ENCODE measurements around the gene LASP1NB.
"Not testable (repeated sequence)": the region's sequence is repeated elsewhere in the genome, so short reads cannot be mapped to it uniquely, and the experiment has no call there.

The LASP1NB gene

GRCh38 chr17:38906460-38907228 is 18.8 kb upstream of the LASP1NB start:
- Histone ChIP-seq H3K27ac (ENCODE audit: low read length) (no peak overlapping the region), H3K4me1 (ENCODE audit: control insufficient read depth in 1 of 2, extremely low read depth in 1 of 2, insufficient read depth in 2 of 2, low read length in 2 of 2) (peaks cover 0 to 65% of the 10 kb centered on the region in 2 experiments), H3K36me3 (ENCODE audit: control insufficient read depth in 2 of 2, extremely low read depth in 1 of 2, insufficient read depth in 1 of 2, low read length in 1 of 2) (peaks cover 6 to 60% of the 10 kb centered on the region in 2 donors), H3K9me3 (no peaks in the 10 kb centered on the region), H3K4me3 (ENCODE audit: control insufficient read depth in 1 of 2, extremely low read depth in 1 of 2, low read length in 1 of 2) (no peak overlapping the region), H3K27me3 (replicated peaks in 1 of 2; ENCODE audit: control insufficient read depth in 2 of 2, extremely low read depth in 1 of 2, insufficient read depth in 2 of 2, low read length in 1 of 2) (no peaks in the 10 kb centered on the region)
- Mint-ChIP-seq H3K36me3 (peaks cover 23% of the 10 kb centered on the region), H3K4me1 (peaks cover 28 to 59% (median 55%) of the 10 kb centered on the region in 3 donors), H3K27ac (peak overlapping the region in 1 of 2 donors; percentile 4), H3K27me3 (no peaks in the 10 kb centered on the region), H3K9me3 (no peaks in the 10 kb centered on the region), H3K4me3 (no peak overlapping the region)
- DNase-seq (no peak), ATAC-seq (replicated peaks in 1 of 4) (no peak)
- POLR2A ChIA-PET = no interaction called here
- CTCF ChIA-PET = interaction anchor here (0.6 kb wide), 2 partner anchors 43 to 300 kb away, joined by 3 to 6 read pairs; no protein-coding TSS in a partner anchor
- 100% methylated on average over 2 of the region's 7 CpGs for WGBS (ENCODE audit: insufficient coverage)

GRCh38 chr17:38907930-38908675 is 17.3 kb upstream of the LASP1NB start:
- Mint-ChIP-seq H3K27me3 (no peaks in the 10 kb centered on the region), H3K27ac (peak overlapping the region; percentile 22 to 23), H3K36me3 (peaks cover 20% of the 10 kb centered on the region), H3K4me1 (peaks cover 26 to 54% (median 53%) of the 10 kb centered on the region in 3 donors), H3K4me3 (no peak overlapping the region), H3K9me3 (no peaks in the 10 kb centered on the region)
- no peak for ATAC-seq (replicated peaks in 1 of 4)
- Histone ChIP-seq H3K27me3 (replicated peaks in 1 of 2; ENCODE audit: control insufficient read depth in 2 of 2, extremely low read depth in 1 of 2, insufficient read depth in 2 of 2, low read length in 1 of 2) (no peaks in the 10 kb centered on the region), H3K27ac (ENCODE audit: low read length) (peak overlapping the region; percentile 17), H3K4me3 (ENCODE audit: control insufficient read depth in 1 of 2, extremely low read depth in 1 of 2, low read length in 1 of 2) (no peak overlapping the region), H3K4me1 (ENCODE audit: control insufficient read depth in 1 of 2, extremely low read depth in 1 of 2, insufficient read depth in 2 of 2, low read length in 2 of 2) (peaks cover 0 to 64% of the 10 kb centered on the region in 2 experiments), H3K9me3 (no peaks in the 10 kb centered on the region), H3K36me3 (ENCODE audit: control insufficient read depth in 2 of 2, extremely low read depth in 1 of 2, insufficient read depth in 1 of 2, low read length in 1 of 2) (peaks cover 2 to 67% of the 10 kb centered on the region in 2 donors)
- no peak for DNase-seq
- 86% methylated on average over 14 of the region's 15 CpGs for WGBS (ENCODE audit: insufficient coverage)
- POLR2A ChIA-PET = interaction anchor here in 1 of 2 donors (0.5 kb wide), 1 partner anchor 155 kb away, joined by 4 read pairs; no protein-coding TSS in a partner anchor
- CTCF ChIA-PET = interaction anchor here (0.6 kb wide), 2 partner anchors 41 to 1051 kb away, joined by 3 to 4 read pairs; no protein-coding TSS in a partner anchor

GRCh38 chr17:38908676-38909181 is 16.7 kb upstream of the LASP1NB start:
- Mint-ChIP-seq H3K4me3 (no peak overlapping the region), H3K4me1 (peaks cover 20 to 49% (median 48%) of the 10 kb centered on the region in 3 donors), H3K36me3 (peaks cover 14% of the 10 kb centered on the region), H3K27me3 (no peaks in the 10 kb centered on the region), H3K27ac (peak overlapping the region in 1 of 2 donors; percentile 39), H3K9me3 (no peaks in the 10 kb centered on the region)
- no peaks in the 10 kb centered on the region for H3K27me3 ChIP-seq (replicated peaks in 1 of 2; ENCODE audit: control insufficient read depth in 2 of 2, extremely low read depth in 1 of 2, insufficient read depth in 2 of 2, low read length in 1 of 2)
- H3K9me3 ChIP-seq = no peaks in the 10 kb centered on the region
- ChIA-PET CTCF (interaction anchor here in 1 of 2 donors (0.7 kb wide), 1 partner anchor 19 kb away, joined by 3 read pairs; no protein-coding TSS in a partner anchor), POLR2A (no interaction called here)
- 25% methylated on average over 2 of the region's 8 CpGs for WGBS (ENCODE audit: insufficient coverage)
- H3K27ac ChIP-seq (ENCODE audit: low read length) = peak overlapping the region; percentile 17
- DNase-seq (no peak), ATAC-seq (replicated peaks in 1 of 4) (no peak)
- peaks cover 0 to 65% of the 10 kb centered on the region in 2 experiments for H3K4me1 ChIP-seq (ENCODE audit: control insufficient read depth in 1 of 2, extremely low read depth in 1 of 2, insufficient read depth in 2 of 2, low read length in 2 of 2)
- H3K4me3 ChIP-seq (ENCODE audit: control insufficient read depth in 1 of 2, extremely low read depth in 1 of 2, low read length in 1 of 2) = no peak overlapping the region
- peaks cover 5 to 64% of the 10 kb centered on the region in 2 donors for H3K36me3 ChIP-seq (ENCODE audit: control insufficient read depth in 2 of 2, extremely low read depth in 1 of 2, insufficient read depth in 1 of 2, low read length in 1 of 2)

- Mint-ChIP-seq H3K4me1 (peaks cover 18 to 43% (median 41%) of the 10 kb centered on the region in 3 donors), H3K9me3 (no peaks in the 10 kb centered on the region), H3K27ac (no peak overlapping the region), H3K27me3 (no peaks in the 10 kb centered on the region), H3K36me3 (peaks cover 10% of the 10 kb centered on the region), H3K4me3 (no peak overlapping the region)
- ChIA-PET POLR2A (interaction anchor here in 1 of 2 donors (0.6 kb wide), 1 partner anchor 269 kb away, joined by 7 read pairs; no protein-coding TSS in a partner anchor), CTCF (no interaction called here)
- WGBS (ENCODE audit: insufficient coverage) = no CpG with 5 or more reads among the region's 5 CpGs
- Histone ChIP-seq H3K36me3 (ENCODE audit: control insufficient read depth in 2 of 2, extremely low read depth in 1 of 2, insufficient read depth in 1 of 2, low read length in 1 of 2) (peaks cover 19 to 67% of the 10 kb centered on the region in 2 donors), H3K27ac (ENCODE audit: low read length) (no peak overlapping the region), H3K4me1 (ENCODE audit: control insufficient read depth in 1 of 2, extremely low read depth in 1 of 2, insufficient read depth in 2 of 2, low read length in 2 of 2) (peaks cover 0 to 70% of the 10 kb centered on the region in 2 experiments), H3K9me3 (no peaks in the 10 kb centered on the region), H3K27me3 (replicated peaks in 1 of 2; ENCODE audit: control insufficient read depth in 2 of 2, extremely low read depth in 1 of 2, insufficient read depth in 2 of 2, low read length in 1 of 2) (no peaks in the 10 kb centered on the region), H3K4me3 (ENCODE audit: control insufficient read depth in 1 of 2, extremely low read depth in 1 of 2, low read length in 1 of 2) (no peak overlapping the region)
- DNase-seq (no peak), ATAC-seq (replicated peaks in 1 of 4) (no peak)
These were observed 15.1 kb upstream of the LASP1NB start for GRCh38 chr17:38910325-38910724.

GRCh38 chr17:38911081-38911730 is 14.2 kb upstream of the LASP1NB start:
- no peak overlapping the region for H3K27ac Mint-ChIP-seq
- ATAC-seq (replicated peaks in 1 of 4) (no peak), DNase-seq (peak in 1 of 35 experiments; percentile 13)
- POLR2A ChIA-PET = interaction anchor here in 1 of 2 donors (0.6 kb wide), 1 partner anchor 268 kb away, joined by 7 read pairs; no protein-coding TSS in a partner anchor
- no peak overlapping the region for H3K4me3 Mint-ChIP-seq
- no peaks in the 10 kb centered on the region for H3K27me3 Mint-ChIP-seq
- no peak overlapping the region for H3K4me3 ChIP-seq (ENCODE audit: control insufficient read depth in 1 of 2, extremely low read depth in 1 of 2, low read length in 1 of 2)
- H3K27me3 ChIP-seq (replicated peaks in 1 of 2; ENCODE audit: control insufficient read depth in 2 of 2, extremely low read depth in 1 of 2, insufficient read depth in 2 of 2, low read length in 1 of 2) = no peaks in the 10 kb centered on the region
- H3K9me3 Mint-ChIP-seq = no peaks in the 10 kb centered on the region
- no peaks in the 10 kb centered on the region for H3K9me3 ChIP-seq
- H3K36me3 ChIP-seq (ENCODE audit: control insufficient read depth in 2 of 2, extremely low read depth in 1 of 2, insufficient read depth in 1 of 2, low read length in 1 of 2) = peaks cover 23 to 67% of the 10 kb centered on the region in 2 donors
- no CpG with 5 or more reads among the region's 10 CpGs for WGBS (ENCODE audit: insufficient coverage)
- no peak overlapping the region for H3K27ac ChIP-seq (ENCODE audit: low read length)
- CTCF ChIA-PET = no interaction called here
- H3K36me3 Mint-ChIP-seq = peaks cover 17% of the 10 kb centered on the region
- H3K4me1 ChIP-seq (ENCODE audit: control insufficient read depth in 1 of 2, extremely low read depth in 1 of 2, insufficient read depth in 2 of 2, low read length in 2 of 2) = peaks cover 0 to 62% of the 10 kb centered on the region in 2 experiments
- H3K4me1 Mint-ChIP-seq = peaks cover 14 to 40% (median 34%) of the 10 kb centered on the region in 3 donors

GRCh38 chr17:38911731-38912081 is 13.7 kb upstream of the LASP1NB start:
- 90% methylated on average over 2 of the region's 8 CpGs for WGBS (ENCODE audit: insufficient coverage)
- Mint-ChIP-seq H3K4me1 (peaks cover 15 to 36% (median 30%) of the 10 kb centered on the region in 3 donors), H3K27ac (peak overlapping the region in 1 of 2 donors; percentile 16), H3K36me3 (peaks cover 18% of the 10 kb centered on the region)
- H3K4me3 Mint-ChIP-seq; H3K27me3 ChIP-seq (replicated peaks in 1 of 2; ENCODE audit: control insufficient read depth in 2 of 2, extremely low read depth in 1 of 2, insufficient read depth in 2 of 2, low read length in 1 of 2); POLR2A ChIA-PET; H3K9me3 ChIP-seq; H3K4me3 ChIP-seq (ENCODE audit: control insufficient read depth in 1 of 2, extremely low read depth in 1 of 2, low read length in 1 of 2); ATAC-seq (replicated peaks in 1 of 4); DNase-seq; H3K27ac ChIP-seq (ENCODE audit: low read length); CTCF ChIA-PET; H3K27me3 Mint-ChIP-seq; H3K9me3 Mint-ChIP-seq: not testable (repeated sequence)
- peaks cover 23 to 65% of the 10 kb centered on the region in 2 donors for H3K36me3 ChIP-seq (ENCODE audit: control insufficient read depth in 2 of 2, extremely low read depth in 1 of 2, insufficient read depth in 1 of 2, low read length in 1 of 2)
- peaks cover 0 to 58% of the 10 kb centered on the region in 2 experiments for H3K4me1 ChIP-seq (ENCODE audit: control insufficient read depth in 1 of 2, extremely low read depth in 1 of 2, insufficient read depth in 2 of 2, low read length in 2 of 2)

Data from T-cell (primary cell).